ENCODE results near the gene MCTP1. TPM values are rescaled to one million over a fixed set of nuclear protein-coding genes. Genes with fewer than 3 reads are reported as not detected.

MCTP1 gene
- total and polyA plus RNA-seq, 2 of the 13 experiments (the other 11 are each of a cell fraction or from before 2014, with no cell fraction given), result 0.15 to 0.48 TPM

GRCh38 chr5:95102687-95103086, 182.2 kb downstream of the MCTP1 start:
- H3K9ac ChIP-seq (ENCODE audit: insufficient read depth, low read depth, low read length), result no peak overlapping the region
- H4K20me1 ChIP-seq (ENCODE audit: insufficient read depth, low read length), result no peaks in the 10 kb centered on the region
- intact Hi-C loops (cut with micrococcal nuclease; ENCODE audit: unreplicated experiment) (no loop called here), in situ Hi-C loops (cut with HindIII; ENCODE audit: extremely low pct_ligation_motif_present, low pct_unique_long_range_greater_than_20kb) (no loop called here)
- H3K79me2 ChIP-seq (ENCODE audit: insufficient read depth, low read length), result no peaks in the 10 kb centered on the region
- no peak overlapping the region for H3K4me2 ChIP-seq (ENCODE audit: low read depth, low read length)
- no peak for FAIRE-seq
- POLR2A ChIA-PET, result no interaction called here
- no peak for TF ChIP-seq ZNF350 (CRISPR knock-in tag; IDR thresholded peaks at IDR 0.05; ENCODE audit: borderline replicate concordance, low read depth)
- TF ChIP-seq HMGXB4 (CRISPR knock-in tag; IDR thresholded peaks at IDR 0.05; ENCODE audit: borderline replicate concordance in 1 of 2, low read depth in 1 of 2), result no peak
- TF ChIP-seq ERF (CRISPR knock-in tag; IDR thresholded peaks at IDR 0.05), result no peak
- no peak for TF ChIP-seq TFDP1 (CRISPR knock-in tag; IDR thresholded peaks at IDR 0.05; ENCODE audit: borderline replicate concordance)
- no peak for TF ChIP-seq HOXA9 (CRISPR knock-in tag; IDR thresholded peaks at IDR 0.05; ENCODE audit: borderline replicate concordance)
- TF ChIP-seq MYPOP (CRISPR knock-in tag; IDR thresholded peaks at IDR 0.05), result no peak
- H2AFZ ChIP-seq (ENCODE audit: low read length), result no peak overlapping the region
- no peak for ATAC-seq
- no peaks in the 10 kb centered on the region for H3K36me3 ChIP-seq (replicated peaks in 1 of 2; ENCODE audit: control insufficient read depth in 1 of 2, insufficient read depth in 2 of 2, low read length in 2 of 2)
- H3K9me3 ChIP-seq (ENCODE audit: low read length), result no peaks in the 10 kb centered on the region
- DNase-seq (ENCODE audit: low spot score), result no peak
- H3K4me3 ChIP-seq (replicated peaks in 1 of 3; ENCODE audit: insufficient read depth in 1 of 3, low read depth in 2 of 3, low read length in 3 of 3), result no peak overlapping the region
- no TSS peak for BruUV-seq (replicated peaks)
- H3K27me3 ChIP-seq (ENCODE audit: control insufficient read depth in 1 of 2, insufficient read depth in 2 of 2, low read length in 2 of 2), result no peaks in the 10 kb centered on the region
- H3K4me1 ChIP-seq (ENCODE audit: insufficient read depth, low read length), result no peaks in the 10 kb centered on the region
- no peak overlapping the region for H3K27ac ChIP-seq (ENCODE audit: extremely low read length, insufficient read depth, low read length)
- 92% methylated on average over 1 of the region's 1 CpG for WGBS (ENCODE audit: low lambda C conversion rate)
- CTCF ChIA-PET (ENCODE audit: low intra/inter-chr PET ratio, low total read pairs), result no interaction called here
